ENCODE results near the gene TCHP.

TCHP gene

GRCh38 chr12:109885616-109886015 is 14.5 kb upstream of the TCHP start:
- no peak for TF ChIP-seq ZFP3 (CRISPR knock-in tag; IDR thresholded peaks at IDR 0.05)
- no peak for TF ChIP-seq CSDC2 (CRISPR knock-in tag; IDR thresholded peaks at IDR 0.05)
- TF ChIP-seq CREB5 (CRISPR knock-in tag; IDR thresholded peaks at IDR 0.05; ENCODE audit: low read depth) = no peak
- TF ChIP-seq BACH2 (CRISPR knock-in tag; IDR thresholded peaks at IDR 0.05; ENCODE audit: borderline replicate concordance) = no peak
- no peak for TF ChIP-seq ARNTL (CRISPR knock-in tag; IDR thresholded peaks at IDR 0.05; ENCODE audit: borderline replicate concordance, low read depth)
- no peak for TF ChIP-seq POU6F1 (CRISPR knock-in tag; IDR thresholded peaks at IDR 0.05; ENCODE audit: borderline replicate concordance, low read depth)
- no peak for TF ChIP-seq TSHZ2 (CRISPR knock-in tag; IDR thresholded peaks at IDR 0.05)
- TF ChIP-seq SNAI2 (CRISPR knock-in tag; IDR thresholded peaks at IDR 0.05) = no peak
- no peak for TF ChIP-seq ESRRG (CRISPR knock-in tag; IDR thresholded peaks at IDR 0.05)
- TF ChIP-seq TCF4 (CRISPR knock-in tag; IDR thresholded peaks at IDR 0.05; ENCODE audit: borderline replicate concordance) = no peak
- ATAC-seq = no peak

GRCh38 chr12:109888179-109889020 is 11.7 kb upstream of the TCHP start:
- peak; percentile 67 for ATAC-seq
- TF ChIP-seq CSRNP3 (CRISPR knock-in tag; IDR thresholded peaks at IDR 0.05) (no peak), PATZ1 (CRISPR knock-in tag; IDR thresholded peaks at IDR 0.05; ENCODE audit: borderline replicate concordance) (no peak), BACH2 (CRISPR knock-in tag; IDR thresholded peaks at IDR 0.05; ENCODE audit: borderline replicate concordance) (no peak), OSR1 (CRISPR knock-in tag; IDR thresholded peaks at IDR 0.05) (no peak), TOX (CRISPR knock-in tag; IDR thresholded peaks at IDR 0.05; ENCODE audit: borderline replicate concordance) (no peak), ZC3H10 (CRISPR knock-in tag; IDR thresholded peaks at IDR 0.05) (no peak), CREB5 (CRISPR knock-in tag; IDR thresholded peaks at IDR 0.05; ENCODE audit: low read depth) (no peak), ZFP30 (CRISPR knock-in tag; IDR thresholded peaks at IDR 0.05) (no peak), TSHZ2 (CRISPR knock-in tag; IDR thresholded peaks at IDR 0.05) (no peak), ARNTL (CRISPR knock-in tag; IDR thresholded peaks at IDR 0.05; ENCODE audit: borderline replicate concordance, low read depth) (no peak), POU6F1 (CRISPR knock-in tag; IDR thresholded peaks at IDR 0.05; ENCODE audit: borderline replicate concordance, low read depth) (no peak), GLIS3 (CRISPR knock-in tag; IDR thresholded peaks at IDR 0.05) (no peak)

Measured in SK-N-SH treated with all-trans-retinoic acid at 6 μM for 48 hours (cell line).